GM12873 (cell line): Measurements from ENCODE around the gene RITA1.
A peak's percentile ranks its signal among the peaks of the same experiment; 100 is the strongest.

Experiments
- TF ChIP-seq, protein P1 (sequence below): IDR thresholded peaks from 2 replicates; pipeline ENCODE4 v1.5.1; 2012; ENCODE audit warnings: low read depth, mild to moderate bottlenecking, moderate library complexity, low read length, control low read depth; ENCODE audit not compliant: insufficient read depth; ENCODE audit errors: missing control alignments

Gene RITA1

DNA sequence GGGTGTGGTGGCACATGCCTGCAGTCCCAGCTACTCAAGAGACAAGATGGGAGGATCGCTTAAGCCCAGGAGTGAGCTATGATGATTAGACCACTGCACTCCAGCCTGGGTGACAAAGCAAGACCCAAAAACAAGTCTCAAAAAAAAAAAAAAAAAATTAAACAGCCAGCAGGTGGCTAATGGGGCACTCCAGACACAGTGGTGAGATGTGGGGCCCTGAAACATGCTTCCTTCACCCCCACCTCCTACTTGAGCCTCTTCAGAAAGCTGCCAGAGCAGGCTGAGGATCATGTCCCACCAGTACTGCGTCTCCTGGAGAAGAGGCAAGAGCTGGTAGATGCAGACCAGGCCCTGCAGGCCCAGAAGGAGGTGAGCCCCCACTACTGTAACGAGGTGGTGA, 33.9 kb upstream of the RITA1 start:
- TF ChIP-seq, protein P1, sequence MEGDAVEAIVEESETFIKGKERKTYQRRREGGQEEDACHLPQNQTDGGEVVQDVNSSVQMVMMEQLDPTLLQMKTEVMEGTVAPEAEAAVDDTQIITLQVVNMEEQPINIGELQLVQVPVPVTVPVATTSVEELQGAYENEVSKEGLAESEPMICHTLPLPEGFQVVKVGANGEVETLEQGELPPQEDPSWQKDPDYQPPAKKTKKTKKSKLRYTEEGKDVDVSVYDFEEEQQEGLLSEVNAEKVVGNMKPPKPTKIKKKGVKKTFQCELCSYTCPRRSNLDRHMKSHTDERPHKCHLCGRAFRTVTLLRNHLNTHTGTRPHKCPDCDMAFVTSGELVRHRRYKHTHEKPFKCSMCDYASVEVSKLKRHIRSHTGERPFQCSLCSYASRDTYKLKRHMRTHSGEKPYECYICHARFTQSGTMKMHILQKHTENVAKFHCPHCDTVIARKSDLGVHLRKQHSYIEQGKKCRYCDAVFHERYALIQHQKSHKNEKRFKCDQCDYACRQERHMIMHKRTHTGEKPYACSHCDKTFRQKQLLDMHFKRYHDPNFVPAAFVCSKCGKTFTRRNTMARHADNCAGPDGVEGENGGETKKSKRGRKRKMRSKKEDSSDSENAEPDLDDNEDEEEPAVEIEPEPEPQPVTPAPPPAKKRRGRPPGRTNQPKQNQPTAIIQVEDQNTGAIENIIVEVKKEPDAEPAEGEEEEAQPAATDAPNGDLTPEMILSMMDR = peak; percentile 12

DNA sequence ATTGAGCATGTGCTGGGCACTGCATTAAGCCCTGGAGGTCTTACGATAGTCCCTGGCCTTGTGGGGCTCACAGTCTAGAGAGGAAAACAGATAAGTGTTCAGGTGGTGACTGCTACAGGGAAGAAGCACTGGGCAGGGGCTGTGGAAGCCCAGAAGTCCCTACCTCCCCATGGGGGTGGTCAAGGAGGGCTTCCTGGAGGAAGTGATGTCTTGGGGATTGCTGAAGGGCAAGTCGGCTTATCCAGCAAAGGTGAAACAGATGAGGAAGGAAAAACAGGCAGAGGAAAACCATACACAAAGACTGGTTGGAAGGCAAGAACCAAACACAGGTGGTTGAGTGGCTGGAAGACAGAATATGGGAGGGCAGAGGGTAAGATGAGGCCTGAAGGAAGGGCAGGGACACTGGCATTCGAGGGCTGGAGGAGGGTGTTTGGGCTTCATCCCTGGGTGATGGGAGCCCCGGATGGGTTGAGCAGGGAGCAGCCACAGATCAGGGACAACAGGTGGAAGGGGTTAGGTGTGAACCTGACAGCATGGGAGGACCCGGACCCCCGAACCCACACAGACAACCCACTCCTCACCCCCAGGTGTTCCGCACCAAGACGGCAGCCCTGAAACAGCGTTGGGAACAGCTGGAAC, 33.2 kb upstream of the RITA1 start:
- TF ChIP-seq, protein P1 = peak; percentile 1

DNA sequence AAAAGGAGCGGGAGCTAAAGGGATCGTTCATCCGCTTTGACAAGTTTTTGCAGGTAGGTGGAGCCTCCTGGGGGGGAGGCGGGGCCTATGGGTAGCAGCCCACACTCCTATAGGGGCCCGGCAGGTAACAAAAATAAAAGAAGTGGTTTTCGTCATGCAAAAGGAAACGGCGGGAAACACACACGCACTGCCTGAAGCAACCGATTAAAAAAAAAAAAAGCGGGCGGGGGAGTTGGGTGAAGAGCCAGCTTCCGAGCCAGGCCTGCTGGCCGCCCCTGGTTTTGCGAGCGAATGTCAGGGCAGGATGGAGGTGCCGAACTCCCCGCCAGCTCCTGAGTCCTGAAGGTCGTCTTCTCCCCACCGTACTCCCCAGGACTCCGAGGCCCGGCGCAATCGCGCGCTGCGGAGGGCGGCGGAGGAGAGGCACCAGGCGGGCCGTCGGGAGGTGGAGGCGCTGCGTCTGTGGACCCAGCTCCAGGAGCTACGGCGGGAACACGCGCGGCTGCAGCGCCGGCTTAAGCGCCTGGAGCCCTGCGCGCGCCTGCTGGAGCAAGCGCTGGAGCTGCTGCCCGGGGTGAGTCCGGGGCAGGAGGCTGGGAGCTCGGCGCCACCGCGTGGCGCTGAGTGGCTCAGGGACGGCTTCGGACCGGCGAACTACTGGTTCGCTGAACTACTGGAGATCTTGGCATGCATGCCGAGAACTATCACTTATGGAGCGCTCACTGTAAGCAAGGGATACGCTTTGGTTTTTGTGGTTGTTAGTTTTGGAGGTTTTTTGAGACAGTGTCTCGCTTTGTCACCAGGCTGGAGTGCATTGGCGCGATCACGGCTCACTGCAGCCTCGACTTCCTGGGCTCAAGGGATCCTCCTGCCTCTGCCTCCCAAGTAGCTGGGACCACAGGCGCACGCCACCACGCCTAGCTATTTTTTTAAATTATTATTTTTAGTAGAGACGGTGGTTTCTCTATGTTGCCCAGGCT, 32.4 kb upstream of the RITA1 start:
- TF ChIP-seq, protein P1 = peak; percentile 52

DNA sequence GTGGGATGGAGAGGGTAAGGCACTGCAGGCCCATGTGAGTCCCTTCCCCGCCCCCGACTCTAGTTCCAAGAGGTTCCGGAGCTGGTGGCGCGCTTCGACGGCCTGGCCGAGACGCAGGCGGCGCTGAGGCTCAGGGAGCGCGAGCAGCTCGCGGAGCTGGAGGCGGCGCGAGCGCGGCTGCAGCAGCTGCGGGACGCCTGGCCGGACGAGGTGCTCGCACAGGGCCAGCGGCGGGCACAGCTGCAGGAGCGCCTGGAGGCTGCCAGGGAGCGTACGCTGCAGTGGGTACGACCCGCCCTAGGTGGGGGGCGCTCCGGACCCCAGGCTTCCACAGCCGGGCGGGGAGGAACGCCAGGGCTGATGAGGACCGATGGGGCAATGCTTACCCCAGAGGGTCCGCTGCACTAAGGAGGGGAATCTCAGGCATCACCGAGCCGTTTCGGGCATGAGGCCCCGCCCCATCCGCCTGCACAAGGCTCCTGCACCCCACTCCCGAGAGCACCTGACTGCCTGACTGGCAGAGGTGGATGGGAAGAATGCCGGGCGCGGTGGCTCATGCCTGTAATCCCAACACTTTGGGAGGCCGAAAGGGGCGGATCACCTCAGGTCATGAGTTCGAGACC, 31.1 kb upstream of the RITA1 start:
- TF ChIP-seq, protein P1 = no peak

DNA sequence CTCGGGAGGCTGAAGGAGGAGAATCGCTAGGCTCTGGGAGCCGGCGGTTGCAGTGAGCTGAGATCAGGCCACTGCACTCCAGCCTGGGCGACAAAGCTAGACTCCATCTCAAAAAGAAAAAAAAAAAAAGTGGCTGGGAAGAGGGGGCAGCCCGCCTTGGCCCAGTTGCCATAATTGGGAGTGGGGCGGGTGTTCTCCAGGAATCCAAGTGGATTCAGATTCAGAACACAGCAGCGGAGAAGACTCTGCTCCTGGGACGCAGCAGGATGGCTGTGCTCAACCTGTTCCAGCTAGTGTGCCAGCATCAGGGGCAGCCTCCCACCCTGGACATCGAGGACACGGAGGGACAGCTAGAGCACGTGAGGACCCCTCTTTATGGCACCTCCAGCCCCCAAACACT, 30.5 kb upstream of the RITA1 start:
- TF ChIP-seq, protein P1 = no peak

DNA sequence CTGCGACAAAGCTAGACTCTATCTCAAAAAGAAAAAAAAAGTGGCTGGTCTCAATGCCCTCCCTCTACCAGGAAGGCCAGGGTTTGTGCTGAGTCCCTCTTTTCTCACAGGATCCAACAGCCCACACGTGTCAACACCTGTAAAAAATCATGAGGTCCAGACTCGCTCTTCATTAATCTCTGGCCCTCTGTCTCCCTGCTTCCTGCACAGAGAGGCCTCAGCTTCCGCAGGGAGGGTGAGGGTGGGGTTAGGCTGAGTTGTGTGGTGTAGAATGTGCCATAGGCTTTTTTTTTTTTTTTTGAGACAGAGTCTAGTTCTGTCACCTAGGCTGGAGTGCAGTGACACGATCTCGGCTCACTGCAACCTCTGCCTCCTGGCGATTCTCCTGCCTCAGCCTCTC, 29.9 kb upstream of the RITA1 start:
- TF ChIP-seq, protein P1 = no peak
